Lung (tissue), 12 donors: ENCODE data around the gene OBSCN. TPM values are rescaled to one million over a fixed set of nuclear protein-coding genes. Genes with fewer than 3 reads are reported as not detected.

ENCODE experiments used
- ATAC-seq: fragments of 200-7000 bp; cut with Tn5 transposase; one replicate; pipeline ENCODE4 v1.9.1; 2020; ENCODE audit warnings: moderate number of reproducible peaks; ENCODE audit not compliant: insufficient read depth, low FRiP score
- DNase-seq, 3 donors: peaks; one replicate each; pipeline ENCODE4 v3.0.0-alpha.2; 2013 to 2017
- H3K27ac ChIP-seq, 2 donors: one replicate each; pipeline ENCODE4 v1.5.1; 2013; ENCODE audit warnings: mild to moderate bottlenecking in 2 of 2, moderate library complexity in 2 of 2, control low read depth in 1 of 2, inconsistent platforms in 1 of 2, low read depth in 1 of 2, low read length in 1 of 2
- H3K27me3 ChIP-seq, 3 donors: one replicate each; pipeline ENCODE4 v1.5.1; 2013; ENCODE audit warnings: low read length in 2 of 3; ENCODE audit not compliant: control insufficient read depth in 3 of 3, insufficient read depth in 3 of 3
- H3K36me3 ChIP-seq, 4 donors: one replicate each; pipeline ENCODE4 v1.5.1; 2013; ENCODE audit warnings: low read length in 4 of 4, mild to moderate bottlenecking in 1 of 4, moderate library complexity in 1 of 4; ENCODE audit not compliant: control insufficient read depth in 4 of 4, insufficient read depth in 4 of 4
- H3K4me1 ChIP-seq, 5 donors: one replicate each; pipeline ENCODE4 v1.5.1; 2013; ENCODE audit warnings: low read length in 5 of 5, mild to moderate bottlenecking in 2 of 5, moderate library complexity in 1 of 5; ENCODE audit not compliant: control insufficient read depth in 5 of 5, insufficient read depth in 5 of 5
- H3K4me3 ChIP-seq: one replicate; pipeline ENCODE4 v1.5.1; 2013; ENCODE audit warnings: mild to moderate bottlenecking, control low read depth, moderate library complexity
- H3K9ac ChIP-seq, 2 donors: one replicate each; pipeline ENCODE4 v1.5.1; 2013; ENCODE audit warnings: low read length in 2 of 2, control low read depth in 1 of 2; ENCODE audit not compliant: insufficient read depth in 1 of 2
- H3K9me3 ChIP-seq, 4 donors: one replicate each; pipeline ENCODE4 v1.5.1; 2013; ENCODE audit warnings: low read length in 3 of 4, mild to moderate bottlenecking in 1 of 4, moderate library complexity in 1 of 4; ENCODE audit not compliant: control insufficient read depth in 4 of 4, insufficient read depth in 3 of 4
- WGBS, 2 donors: extraction: QIAGEN DNeasy Blood & Tissue Kit; methylation state at CpG; one replicate each; pipeline ENCODE4 v1.1.7; 2013; 5-methylcytosine and 5-hydroxymethylcytosine counted together
- polyA plus RNA-seq, 2 donors: library from polyadenylated mRNA; stranded (reverse); fragments of 200-250 nt; gene quantifications; one replicate each; pipeline ENCODE4 v1.2.1, GENCODE V29; 2013
- total RNA-seq, 2 donors: library from RNA; depleted of rRNA in 1 of 2; stranded (reverse); fragments of >200 nt in 1 of 2; gene quantifications; one replicate each; pipeline ENCODE4 v1.2.1, GENCODE V29; 2014 to 2021
- TF ChIP-seq, protein P1 (sequence below): IDR thresholded peaks from 2 replicates; pipeline ENCODE4 v1.5.1; 2012; ENCODE audit warnings: mild to moderate bottlenecking; ENCODE audit errors: control extremely low read depth, extremely low read depth
- donor health status: control.
- donor health status: control.
- donor health status: Bipolar disorder and iron deficiency.
- donor health status: healthy.
- donor health status: DM: yes; HTN: yes; CAD: no.

The OBSCN gene
- total and polyA plus RNA-seq, 4 donors, result 5.1 to 47.3 (median 25.4) TPM

GRCh38 chr1:228313536-228314277 lies 105.9 kb downstream of the OBSCN start:
- Histone ChIP-seq H3K9ac (no peak overlapping the region), H3K9me3 (peaks cover 0 to 14% (median 6%) of the 10 kb centered on the region in 4 donors), H3K36me3 (peaks cover 0 to 38% (median 16%) of the 10 kb centered on the region in 4 donors), H3K27ac (no peak overlapping the region), H3K4me1 (no peaks in the 10 kb centered on the region), H3K4me3 (no peak overlapping the region), H3K27me3 (no peaks in the 10 kb centered on the region)
- ATAC-seq, result no peak
- 97% methylated on average over 25 of the region's 25 CpGs for WGBS, 2 donors
- DNase-seq, result no peak
- TF ChIP-seq, protein P1, sequence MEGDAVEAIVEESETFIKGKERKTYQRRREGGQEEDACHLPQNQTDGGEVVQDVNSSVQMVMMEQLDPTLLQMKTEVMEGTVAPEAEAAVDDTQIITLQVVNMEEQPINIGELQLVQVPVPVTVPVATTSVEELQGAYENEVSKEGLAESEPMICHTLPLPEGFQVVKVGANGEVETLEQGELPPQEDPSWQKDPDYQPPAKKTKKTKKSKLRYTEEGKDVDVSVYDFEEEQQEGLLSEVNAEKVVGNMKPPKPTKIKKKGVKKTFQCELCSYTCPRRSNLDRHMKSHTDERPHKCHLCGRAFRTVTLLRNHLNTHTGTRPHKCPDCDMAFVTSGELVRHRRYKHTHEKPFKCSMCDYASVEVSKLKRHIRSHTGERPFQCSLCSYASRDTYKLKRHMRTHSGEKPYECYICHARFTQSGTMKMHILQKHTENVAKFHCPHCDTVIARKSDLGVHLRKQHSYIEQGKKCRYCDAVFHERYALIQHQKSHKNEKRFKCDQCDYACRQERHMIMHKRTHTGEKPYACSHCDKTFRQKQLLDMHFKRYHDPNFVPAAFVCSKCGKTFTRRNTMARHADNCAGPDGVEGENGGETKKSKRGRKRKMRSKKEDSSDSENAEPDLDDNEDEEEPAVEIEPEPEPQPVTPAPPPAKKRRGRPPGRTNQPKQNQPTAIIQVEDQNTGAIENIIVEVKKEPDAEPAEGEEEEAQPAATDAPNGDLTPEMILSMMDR, result no peak

GRCh38 chr1:228314315-228314657 lies 106.4 kb downstream of the OBSCN start:
- TF ChIP-seq, protein P1, result no peak
- no peak for ATAC-seq
- Histone ChIP-seq H3K36me3 (peaks cover 0 to 38% (median 18%) of the 10 kb centered on the region in 4 donors), H3K27ac (no peak overlapping the region), H3K4me3 (no peak overlapping the region), H3K4me1 (no peaks in the 10 kb centered on the region), H3K9me3 (peaks cover 0 to 14% (median 8%) of the 10 kb centered on the region in 4 donors), H3K27me3 (no peaks in the 10 kb centered on the region), H3K9ac (no peak overlapping the region)
- WGBS, 2 donors, result 88 to 100% methylated on average over 2 to 3 of the region's 3 CpGs
- no peak for DNase-seq

- H3K27ac ChIP-seq, result no peak overlapping the region
- H3K9ac ChIP-seq, result no peak overlapping the region
- H3K36me3 ChIP-seq, result peaks cover 0 to 44% (median 22%) of the 10 kb centered on the region in 4 donors
- H3K9me3 ChIP-seq, result peaks cover 0 to 14% (median 9%) of the 10 kb centered on the region in 4 donors
- no peaks in the 10 kb centered on the region for H3K27me3 ChIP-seq
- WGBS, 2 donors, result 95% methylated on average over 31 of the region's 31 CpGs
- DNase-seq, result no peak
- no peaks in the 10 kb centered on the region for H3K4me1 ChIP-seq
- TF ChIP-seq, protein P1, result no peak
- ATAC-seq, result no peak
- H3K4me3 ChIP-seq, result no peak overlapping the region
Observed at GRCh38 chr1:228314658-228315483, 107.0 kb downstream of the OBSCN start.
